ENCODE measurements around the gene NAP1L4.
A peak's percentile ranks its signal among the peaks of the same experiment; 100 is the strongest.
"Not testable (repeated sequence)": the region's sequence is repeated elsewhere in the genome, so short reads cannot be mapped to it uniquely, and the experiment has no call there.

Gene NAP1L4

GRCh38 chr11:2917842-2918490 lies 74.2 kb downstream of the NAP1L4 start:
- no peak for DNase-seq

- DNase-seq, result no peak
These were observed 75.1 kb downstream of the NAP1L4 start for GRCh38 chr11:2916892-2917645.

- no peak for DNase-seq
These were observed 75.8 kb downstream of the NAP1L4 start for GRCh38 chr11:2916114-2916891.

GRCh38 chr11:2915473-2915872 lies 76.7 kb downstream of the NAP1L4 start:
- DNase-seq, result no peak

- no peak for DNase-seq
These were observed 77.5 kb downstream of the NAP1L4 start for GRCh38 chr11:2914455-2915195.

GRCh38 chr11:2913776-2914175 lies 78.4 kb downstream of the NAP1L4 start:
- DNase-seq, result no peak

- DNase-seq, result no peak
These were observed 79.1 kb downstream of the NAP1L4 start for GRCh38 chr11:2913019-2913431.

GRCh38 chr11:2912498-2912897 lies 79.6 kb downstream of the NAP1L4 start:
- no peak for DNase-seq

- DNase-seq, result no peak
These were observed 80.2 kb downstream of the NAP1L4 start for GRCh38 chr11:2911785-2912391.

GRCh38 chr11:2911088-2911784 lies 80.9 kb downstream of the NAP1L4 start:
- no peak for DNase-seq

GRCh38 chr11:2910401-2910955 lies 81.7 kb downstream of the NAP1L4 start:
- DNase-seq, result no peak

GRCh38 chr11:2909133-2909902 lies 82.8 kb downstream of the NAP1L4 start:
- no peak for DNase-seq

GRCh38 chr11:2908130-2908529 lies 84.0 kb downstream of the NAP1L4 start:
- no peak for DNase-seq

- DNase-seq, result not testable (repeated sequence)
These were observed 86.8 kb downstream of the NAP1L4 start for GRCh38 chr11:2905299-2905698.

- no peak for DNase-seq
These were observed 87.7 kb downstream of the NAP1L4 start for GRCh38 chr11:2904153-2905052.

- DNase-seq, result no peak
These were observed 88.5 kb downstream of the NAP1L4 start for GRCh38 chr11:2903672-2904011.

- DNase-seq, result no peak
These were observed 89.1 kb downstream of the NAP1L4 start for GRCh38 chr11:2902784-2903671.

GRCh38 chr11:2901854-2902783 lies 90.0 kb downstream of the NAP1L4 start:
- DNase-seq, result peak; percentile 81

Measured in NCI-H446 treated with DMSO at 0.1 percent for 48 hours (cell line).